HepG2 (cell line): ENCODE results near the gene CAPN15. TPM values are rescaled to one million over a fixed set of nuclear protein-coding genes. Genes with fewer than 3 reads are reported as not detected.

Source experiments
- ARID4A ChIP-seq: sonication (generic); formaldehyde crosslinking; IDR thresholded peaks from 2 replicates; pipeline ENCODE4 v1.5.0; 2020; ENCODE audit warnings: mild to moderate bottlenecking, missing genetic modification reagents, borderline replicate concordance
- ATF1 ChIP-seq: IDR thresholded peaks from 2 replicates; pipeline ENCODE4 v1.6.1; 2016; ENCODE audit warnings: mild to moderate bottlenecking, control low read depth
- GTF3A ChIP-seq: sonication (generic); formaldehyde crosslinking; conservative IDR thresholded peaks from 2 replicates; pipeline ENCODE4 v1.4.0; 2020; ENCODE audit warnings: mild to moderate bottlenecking, missing genetic modification reagents
- HHEX ChIP-seq: IDR thresholded peaks from 2 replicates; pipeline ENCODE4 v1.6.1; 2016; ENCODE audit warnings: control low read depth
- JDP2 ChIP-seq: sonication (generic); formaldehyde crosslinking; IDR thresholded peaks from 2 replicates; pipeline ENCODE4 v1.8.1; 2022; ENCODE audit warnings: missing genetic modification reagents, borderline replicate concordance
- MAFK ChIP-seq, 2 experiments: IDR thresholded peaks in 1 of 2; conservative IDR thresholded peaks in 1 of 2; 2 replicates each; pipeline ENCODE4 v1.6.1; 2011; ENCODE audit warnings: improper control_type of control experiment in 2 of 2, low read length in 2 of 2
- MBD4 ChIP-seq: IDR thresholded peaks from 2 replicates; pipeline ENCODE4 v1.6.1; 2012; ENCODE audit warnings: low read length, inconsistent platforms, borderline replicate concordance
- MLX ChIP-seq: IDR thresholded peaks from 2 replicates; pipeline ENCODE4 v1.6.1; 2016
- NFKBIZ ChIP-seq: IDR thresholded peaks from 2 replicates; pipeline ENCODE4 v1.6.1; 2018; ENCODE audit warnings: missing genetic modification reagents, missing compliant biosample characterization
- PAWR ChIP-seq: sonication (generic); formaldehyde crosslinking; IDR thresholded peaks from 2 replicates; pipeline ENCODE4 v1.4.0; 2020; ENCODE audit warnings: missing genetic modification reagents, mild to moderate bottlenecking, borderline replicate concordance
- SETDB1 ChIP-seq: sonication (generic); formaldehyde crosslinking; IDR thresholded peaks from 2 replicates; pipeline ENCODE4 v1.5.1; 2020; ENCODE audit warnings: missing genetic modification reagents, mild to moderate bottlenecking, borderline replicate concordance
- TAF1 ChIP-seq: sonication (generic); formaldehyde crosslinking; IDR thresholded peaks from 2 replicates; pipeline ENCODE4 v1.4.0; 2020; ENCODE audit warnings: missing genetic modification reagents
- TCF12 ChIP-seq, 2 experiments: fragments of 450-650 bp in 1 of 2; sonication (generic) in 1 of 2; formaldehyde crosslinking in 1 of 2; IDR thresholded peaks; 2 replicates each; pipeline versions ENCODE4 v1.6.1 to v1.8.0; 2017 to 2022; ENCODE audit warnings: antibody characterized with exemption in 1 of 2, mild to moderate bottlenecking in 1 of 2, missing genetic modification reagents in 1 of 2, moderate library complexity in 1 of 2
- TEAD2 ChIP-seq: sonication (generic); formaldehyde crosslinking; IDR thresholded peaks from 2 replicates; pipeline ENCODE4 v1.9.0; 2021; ENCODE audit warnings: missing genetic modification reagents
- THAP7 ChIP-seq: sonication (generic); formaldehyde crosslinking; IDR thresholded peaks from 2 replicates; pipeline ENCODE4 v1.8.1; 2023; ENCODE audit warnings: mild to moderate bottlenecking, missing genetic modification reagents
- ZBTB2 ChIP-seq: sonication (generic); formaldehyde crosslinking; IDR thresholded peaks from 2 replicates; pipeline ENCODE4 v1.8.0; 2022; ENCODE audit warnings: low read depth, missing genetic modification reagents
- ZBTB7B ChIP-seq: sonication (generic); formaldehyde crosslinking; IDR thresholded peaks from 2 replicates; pipeline ENCODE4 v1.4.0; 2020; ENCODE audit warnings: missing genetic modification reagents
- ZNF225 ChIP-seq: sonication (generic); formaldehyde crosslinking; IDR thresholded peaks from 2 replicates; pipeline ENCODE4 v1.4.0; 2020; ENCODE audit warnings: mild to moderate bottlenecking, missing genetic modification reagents
- ZNF354B ChIP-seq: sonication (generic); formaldehyde crosslinking; IDR thresholded peaks from 2 replicates; pipeline ENCODE4 v1.8.0; 2022; ENCODE audit warnings: mild to moderate bottlenecking, missing genetic modification reagents
- ZNF691 ChIP-seq: sonication (generic); formaldehyde crosslinking; IDR thresholded peaks from 2 replicates; pipeline ENCODE4 v1.4.0; 2020; ENCODE audit warnings: missing genetic modification reagents, low read depth, mild to moderate bottlenecking, borderline replicate concordance
- ZNF713 ChIP-seq: sonication (generic); formaldehyde crosslinking; IDR thresholded peaks from 2 replicates; pipeline ENCODE4 v1.4.0; 2020; ENCODE audit warnings: mild to moderate bottlenecking, missing genetic modification reagents
- ZNF883 ChIP-seq: sonication (generic); formaldehyde crosslinking; IDR thresholded peaks from 2 replicates; pipeline ENCODE4 v1.5.1; 2020; ENCODE audit warnings: mild to moderate bottlenecking, missing genetic modification reagents; ENCODE audit errors: not compliant biosample characterization
- polyA plus RNA-seq, 8 experiments: library from polyadenylated mRNA; depleted of rRNA in 3 of 8; stranded (reverse) in 7 of 8; unstranded in 1 of 8; fragments of >200 nt; fragmentation: Illumina TruSeq in 4 of 8; extraction: Trizol in 4 of 8; gene quantifications; 2 replicates each; pipeline versions ENCODE4 v1.2.1 to v1.2.3, GENCODE V29; 2011 to 2016; ENCODE audit warnings: low read depth in 4 of 8, missing spikeins in 1 of 8, mixed read lengths in 1 of 8; ENCODE audit not compliant: insufficient read depth in 1 of 8
- total RNA-seq, 5 experiments: library from RNA; depleted of rRNA; stranded (reverse); fragments of >200 nt; fragmentation: Illumina TruSeq; extraction: Trizol; gene quantifications; 2 replicates each; pipeline ENCODE4 v1.2.3, GENCODE V29; 2016; ENCODE audit warnings: low read depth in 1 of 5

CAPN15 gene
- total and polyA plus RNA-seq, 2 of the 13 experiments (the other 11 are each of a cell fraction or from before 2014, with no cell fraction given), result 14.9 to 24.5 TPM

GRCh38 chr16:502179-502943 is 25.2 kb upstream of the CAPN15 start (continued):
- TF ChIP-seq NFKBIZ (CRISPR knock-in tag) (0 out of 2 replicates have a peak, but pooled peaks have one; percentile 60), MLX (CRISPR knock-in tag) (peak; percentile 1; the same call in 1 of the 2 replicates), ZNF225 (CRISPR knock-in tag) (no peak), JDP2 (CRISPR knock-in tag) (no peak), TEAD2 (no peak), TCF12 (IDR thresholded peaks at IDR 0.05) (no peak), TCF12 (CRISPR knock-in tag; IDR thresholded peaks at IDR 0.05) (0 out of 2 replicates have a peak, but pooled peaks have one; percentile 79), TAF1 (peak; percentile 45; the same call in 1 of the 2 replicates), HHEX (CRISPR knock-in tag) (0 out of 2 replicates have a peak, but pooled peaks have one; percentile 27), GTF3A (CRISPR knock-in tag) (no peak), PAWR (no peak), ATF1 (CRISPR knock-in tag) (no peak), ZNF354B (no peak), SETDB1 (CRISPR knock-in tag) (no peak), ZNF883 (CRISPR knock-in tag) (peak; percentile 63), ZBTB7B (peak; percentile 51), MAFK (conservative IDR thresholded peaks at IDR 0.05 in 1 of 2, IDR thresholded peaks at IDR 0.05 in 1 of 2; ENCODE audit: low read length in 2 of 2) (no peak), ZBTB2 (CRISPR knock-in tag) (no peak), ARID4A (peak; percentile 80), THAP7 (no peak; the same call in 1 of the 2 replicates), ZNF713 (no peak), ZNF691 (peak; percentile 53; the same call in 1 of the 2 replicates), MBD4 (no peak)
